Right lobe of liver (tissue), 4 donors: ENCODE data around the gene CLMP.

Source experiments
- CTCF ChIP-seq, 4 donors: fragments of 200-600 bp in 3 of 4; fragments of 450-650 bp in 1 of 4; IDR thresholded peaks; one replicate each; pipeline versions ENCODE4 v1.5.1 to v1.8.0; 2016 to 2022; ENCODE audit warnings: antibody characterized with exemption in 4 of 4, mild to moderate bottlenecking in 2 of 4
- POLR2A ChIP-seq: fragments of 450-650 bp; IDR thresholded peaks from one replicate; pipeline ENCODE4 v1.6.1; 2017; ENCODE audit warnings: antibody characterized with exemption, mild to moderate bottlenecking
- donor health status: DM: no; HTN: no; CAD: no.
- donor health status: DM: no; HTN: no; CAD: no.
- donor health status: DM: no; HTN: yes; CAD: no.

DNA sequence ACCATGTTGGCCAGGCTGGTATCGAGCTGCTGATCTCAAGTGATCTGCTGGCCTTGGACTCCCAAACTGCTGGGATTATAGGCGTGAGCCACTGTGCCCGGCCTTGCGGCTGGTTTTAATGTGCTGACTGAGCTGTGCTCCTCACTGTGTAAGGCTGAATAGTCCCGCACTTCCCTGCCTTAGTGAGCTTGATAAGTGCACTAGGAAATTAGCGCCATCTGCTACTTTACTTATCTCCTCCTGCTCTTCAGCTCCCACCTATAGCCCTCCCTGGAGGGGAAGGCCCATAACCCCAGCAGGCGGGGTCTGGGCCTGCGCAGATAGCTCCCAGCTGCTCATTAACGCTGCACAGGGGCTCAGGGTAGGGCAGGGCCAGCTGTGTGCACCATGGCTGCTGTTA, 49.4 kb downstream of the CLMP start:
- TF ChIP-seq CTCF (IDR thresholded peaks at IDR 0.05) = no peak
- TF ChIP-seq POLR2A = no peak
